Posterior cingulate gyrus (tissue), 11 donors: ENCODE results near the gene DIP2C.
"Not testable (repeated sequence)": the region's sequence is repeated elsewhere in the genome, so short reads cannot be mapped to it uniquely, and the experiment has no call there.

Experiments used
- DNase-seq, 10 donors: peaks; one replicate each; pipeline versions ENCODE4 v3.0.0 to v3.0.0-alpha.2; 2020 to 2021; ENCODE audit warnings: mixed read lengths in 3 of 10
- intact Hi-C: fragments of 100-400 bp; cut with DNase I; formaldehyde crosslinking; loops from one replicate; pipeline ENCODE4 v1.15.1; 2023

Gene DIP2C

GRCh38 chr10:459743-460142 lies 229.7 kb downstream of the DIP2C start:
- intact Hi-C loops: loop anchor here (1.0 to 10.0 kb wide), 3 partner anchors 14 to 325 kb away; no protein-coding TSS in a partner anchor
- peak in 1 of 10 donors; percentile 40 for DNase-seq

GRCh38 chr10:458421-458851 lies 231.0 kb downstream of the DIP2C start:
- peak in 1 of 10 donors; percentile 74 for DNase-seq
- intact Hi-C loops: loop anchor here (10.0 kb wide), 2 partner anchors 56 to 326 kb away; no protein-coding TSS in a partner anchor

GRCh38 chr10:456486-456885 lies 233.0 kb downstream of the DIP2C start:
- intact Hi-C loops: loop anchor here (10.0 kb wide), 2 partner anchors 58 to 328 kb away; no protein-coding TSS in a partner anchor
- DNase-seq: peak in 1 of 10 donors; percentile 50

GRCh38 chr10:454860-455259 lies 234.6 kb downstream of the DIP2C start:
- peak in 2 of 10 donors; percentile 41 to 87 for DNase-seq
- intact Hi-C loops: loop anchor here (10.0 kb wide), 2 partner anchors 60 to 330 kb away; no protein-coding TSS in a partner anchor

- intact Hi-C loops: loop anchor here (10.0 kb wide), 2 partner anchors 61 to 331 kb away; no protein-coding TSS in a partner anchor
- DNase-seq: peak in 1 of 10 donors; percentile 19
These were observed 235.8 kb downstream of the DIP2C start for GRCh38 chr10:453647-454046.

- intact Hi-C loops: loop anchor here (10.0 kb wide), 2 partner anchors 62 to 332 kb away; no protein-coding TSS in a partner anchor
- DNase-seq: peak in 7 of 10 donors; percentile 39 to 91 (median 57)
These were observed 236.7 kb downstream of the DIP2C start for GRCh38 chr10:452512-453426.

- intact Hi-C loops: loop anchor here (10.0 kb wide), 2 partner anchors 63 to 333 kb away; no protein-coding TSS in a partner anchor
- peak in 1 of 10 donors; percentile 47 for DNase-seq
These were observed 237.6 kb downstream of the DIP2C start for GRCh38 chr10:451856-452255.

GRCh38 chr10:451021-451471 lies 238.4 kb downstream of the DIP2C start:
- intact Hi-C loops: loop anchor here (10.0 kb wide), 2 partner anchors 64 to 334 kb away; no protein-coding TSS in a partner anchor
- DNase-seq: no peak

- DNase-seq: no peak
These were observed 239.0 kb downstream of the DIP2C start for GRCh38 chr10:450463-450862.

GRCh38 chr10:449331-449730 lies 240.1 kb downstream of the DIP2C start:
- intact Hi-C loops, DNase-seq: not testable (repeated sequence)

More at GRCh38 chr10:450463-450862, 239.0 kb downstream of the DIP2C start:
- intact Hi-C loops: loop anchor here (10.0 kb wide), 2 partner anchors 64 to 334 kb away; no protein-coding TSS in a partner anchor

- DNase-seq: no peak
- intact Hi-C loops: no loop called here
These were observed 246.0 kb downstream of the DIP2C start for GRCh38 chr10:443459-443858.

GRCh38 chr10:442209-442608 lies 247.3 kb downstream of the DIP2C start:
- no peak for DNase-seq
- intact Hi-C loops: no loop called here

- DNase-seq: no peak
- intact Hi-C loops: no loop called here
These were observed 247.8 kb downstream of the DIP2C start for GRCh38 chr10:441659-442058.

GRCh38 chr10:440127-440526 lies 249.3 kb downstream of the DIP2C start:
- intact Hi-C loops: no loop called here
- no peak for DNase-seq

GRCh38 chr10:437698-438490 lies 251.6 kb downstream of the DIP2C start:
- DNase-seq: no peak
- intact Hi-C loops: no loop called here

- intact Hi-C loops: no loop called here
- DNase-seq: no peak
These were observed 252.4 kb downstream of the DIP2C start for GRCh38 chr10:436911-437665.

GRCh38 chr10:436013-436697 lies 253.3 kb downstream of the DIP2C start:
- intact Hi-C loops: no loop called here
- DNase-seq: no peak

- intact Hi-C loops: no loop called here
- DNase-seq: no peak
These were observed 254.1 kb downstream of the DIP2C start for GRCh38 chr10:435397-435796.

- no peak for DNase-seq
- intact Hi-C loops: no loop called here
These were observed 259.8 kb downstream of the DIP2C start for GRCh38 chr10:429696-430095.
